AG09319 (cell line): Measurements from ENCODE around the gene CCDC80.

Experiments used
- DNase-seq: peaks from one replicate; pipeline ENCODE4 v3.0.0-alpha.2; 2010; ENCODE audit warnings: low read depth; ENCODE audit errors: extremely low read depth
- CTCF ChIP-seq: IDR thresholded peaks from 2 replicates; pipeline ENCODE4 v1.5.1; 2011; ENCODE audit warnings: low read depth, mild to moderate bottlenecking, inconsistent platforms, low read length, moderate library complexity

CCDC80 gene

GRCh38 chr3:112632596-112632995 lies 8.3 kb downstream of the CCDC80 start:
- DNase-seq = no peak
- TF ChIP-seq CTCF = no peak

GRCh38 chr3:112631257-112631656 lies 9.7 kb downstream of the CCDC80 start:
- no peak for TF ChIP-seq CTCF
- DNase-seq = no peak

GRCh38 chr3:112629425-112629824 lies 11.5 kb downstream of the CCDC80 start:
- no peak for TF ChIP-seq CTCF
- peak; percentile 85 for DNase-seq

GRCh38 chr3:112627919-112628466 lies 12.9 kb downstream of the CCDC80 start:
- no peak for TF ChIP-seq CTCF
- DNase-seq = no peak

GRCh38 chr3:112627419-112627818 lies 13.5 kb downstream of the CCDC80 start:
- DNase-seq = no peak
- no peak for TF ChIP-seq CTCF

- DNase-seq = no peak
Measured at GRCh38 chr3:112623717-112624116, 17.2 kb downstream of the CCDC80 start.

GRCh38 chr3:112623213-112623612 lies 17.7 kb downstream of the CCDC80 start:
- DNase-seq = no peak
- TF ChIP-seq CTCF = no peak

More at GRCh38 chr3:112623717-112624116, 17.2 kb downstream of the CCDC80 start:
- TF ChIP-seq CTCF = no peak
